OCI-LY3 (cell line): ENCODE data around the gene EPHB1.

Experiments used
- H2AFZ ChIP-seq: fragments of 200-600, 300-600 bp; shearing (Covaris generic); 2 replicates; pipeline ENCODE4 v1.6.0; 2014; ENCODE audit warnings: antibody characterized with exemption, low read depth, low read length
- H3K27ac ChIP-seq: fragments of 200-600, 300-600 bp; sonication (generic); 2 replicates; pipeline ENCODE4 v1.5.1; 2014; ENCODE audit warnings: mild to moderate bottlenecking, low read length, moderate library complexity, mixed read lengths
- H3K27me3 ChIP-seq: fragments of 200-600, 300-600 bp; sonication (generic); 2 replicates; pipeline ENCODE4 v1.6.1; 2014; ENCODE audit warnings: low read depth, low read length, mixed read lengths
- H3K36me3 ChIP-seq: fragments of 200-600, 300-600 bp; sonication (generic); replicated peaks from 2 replicates; pipeline ENCODE3; 2014; ENCODE audit warnings: low read depth, low read length, mixed read lengths
- H3K4me1 ChIP-seq: fragments of 300-600, 200-600 bp; sonication (generic); 2 replicates; pipeline ENCODE4 v1.6.1; 2014; ENCODE audit warnings: low read length, mixed read lengths
- H3K4me2 ChIP-seq: fragments of 200-600, 300-600 bp; sonication (generic); 2 replicates; pipeline ENCODE4 v1.6.1; 2014; ENCODE audit warnings: low read length, mixed read lengths
- H3K4me3 ChIP-seq: fragments of 300-600, 200-600 bp; sonication (generic); 2 replicates; pipeline ENCODE4 v1.5.1; 2014; ENCODE audit warnings: antibody characterized with exemption, mild to moderate bottlenecking, low read length, moderate library complexity
- H3K79me2 ChIP-seq: fragments of 300-600, 200-600 bp; shearing (Covaris generic); 2 replicates; pipeline ENCODE4 v1.6.1; 2014; ENCODE audit warnings: mild to moderate bottlenecking, low read length, mixed read lengths
- H3K9ac ChIP-seq: fragments of 300-600, 200-600 bp; shearing (Covaris generic); 2 replicates; pipeline ENCODE4 v1.6.0; 2014; ENCODE audit warnings: mild to moderate bottlenecking, low read length, moderate library complexity
- H3K9me3 ChIP-seq: fragments of 200-600, 300-600 bp; shearing (Covaris generic); 2 replicates; pipeline ENCODE4 v1.6.1; 2014; ENCODE audit warnings: low read length, mixed read lengths; ENCODE audit not compliant: insufficient read depth
- H4K20me1 ChIP-seq: fragments of 200-600, 300-600 bp; sonication (generic); 2 replicates; pipeline ENCODE4 v1.6.1; 2016; ENCODE audit warnings: low read length, mixed read lengths; ENCODE audit not compliant: insufficient read depth
- EZH2phosphoT487 ChIP-seq: fragments of 200-600 bp; shearing (Covaris generic); IDR thresholded peaks from 2 replicates; pipeline ENCODE4 v1.6.1; 2018; ENCODE audit warnings: antibody characterized with exemption, mixed run types, low read depth
- TF ChIP-seq, protein P1 (sequence below): fragments of 200-600, 300-600 bp; sonication (generic); IDR thresholded peaks from 2 replicates; pipeline ENCODE4 v1.5.1; 2014; ENCODE audit warnings: antibody characterized with exemption, low read length, low read depth

Gene EPHB1

DNA sequence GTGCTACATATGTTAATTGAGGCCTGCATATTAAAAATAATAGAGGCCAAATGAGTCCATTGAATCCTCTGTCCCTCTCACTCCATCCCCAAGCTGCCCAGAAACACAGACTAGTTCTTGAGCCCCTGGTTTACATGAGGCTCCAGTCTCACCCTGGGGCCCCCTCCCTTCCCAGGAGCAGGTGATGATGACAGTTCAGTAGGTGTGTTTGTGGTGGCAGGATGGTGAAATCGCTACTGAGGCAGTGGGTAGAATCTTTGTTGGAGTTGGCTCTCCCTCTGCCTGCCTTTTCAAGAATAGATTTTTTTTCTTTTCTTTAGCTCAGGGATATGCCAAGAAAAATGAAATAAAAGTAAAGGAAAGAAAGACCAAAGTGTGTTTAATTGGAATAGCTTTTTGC, 288.7 kb downstream of the EPHB1 start:
- no peaks in the 10 kb centered on the region for H3K27me3 ChIP-seq
- no peak overlapping the region for H3K4me2 ChIP-seq
- no peaks in the 10 kb centered on the region for H3K9me3 ChIP-seq
- H3K4me3 ChIP-seq = no peak overlapping the region
- TF ChIP-seq, protein P1, sequence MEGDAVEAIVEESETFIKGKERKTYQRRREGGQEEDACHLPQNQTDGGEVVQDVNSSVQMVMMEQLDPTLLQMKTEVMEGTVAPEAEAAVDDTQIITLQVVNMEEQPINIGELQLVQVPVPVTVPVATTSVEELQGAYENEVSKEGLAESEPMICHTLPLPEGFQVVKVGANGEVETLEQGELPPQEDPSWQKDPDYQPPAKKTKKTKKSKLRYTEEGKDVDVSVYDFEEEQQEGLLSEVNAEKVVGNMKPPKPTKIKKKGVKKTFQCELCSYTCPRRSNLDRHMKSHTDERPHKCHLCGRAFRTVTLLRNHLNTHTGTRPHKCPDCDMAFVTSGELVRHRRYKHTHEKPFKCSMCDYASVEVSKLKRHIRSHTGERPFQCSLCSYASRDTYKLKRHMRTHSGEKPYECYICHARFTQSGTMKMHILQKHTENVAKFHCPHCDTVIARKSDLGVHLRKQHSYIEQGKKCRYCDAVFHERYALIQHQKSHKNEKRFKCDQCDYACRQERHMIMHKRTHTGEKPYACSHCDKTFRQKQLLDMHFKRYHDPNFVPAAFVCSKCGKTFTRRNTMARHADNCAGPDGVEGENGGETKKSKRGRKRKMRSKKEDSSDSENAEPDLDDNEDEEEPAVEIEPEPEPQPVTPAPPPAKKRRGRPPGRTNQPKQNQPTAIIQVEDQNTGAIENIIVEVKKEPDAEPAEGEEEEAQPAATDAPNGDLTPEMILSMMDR = no peak
- no peak for TF ChIP-seq EZH2phosphoT487
- H3K4me1 ChIP-seq = no peaks in the 10 kb centered on the region; the same call in 1 of the 2 replicates
- no peak overlapping the region for H3K27ac ChIP-seq
- H4K20me1 ChIP-seq = peaks cover 100% of the 10 kb centered on the region
- H3K9ac ChIP-seq = no peak overlapping the region
- no peak overlapping the region for H2AFZ ChIP-seq
- H3K36me3 ChIP-seq = peaks cover 14% of the 10 kb centered on the region
- H3K79me2 ChIP-seq = peaks cover 96% of the 10 kb centered on the region

DNA sequence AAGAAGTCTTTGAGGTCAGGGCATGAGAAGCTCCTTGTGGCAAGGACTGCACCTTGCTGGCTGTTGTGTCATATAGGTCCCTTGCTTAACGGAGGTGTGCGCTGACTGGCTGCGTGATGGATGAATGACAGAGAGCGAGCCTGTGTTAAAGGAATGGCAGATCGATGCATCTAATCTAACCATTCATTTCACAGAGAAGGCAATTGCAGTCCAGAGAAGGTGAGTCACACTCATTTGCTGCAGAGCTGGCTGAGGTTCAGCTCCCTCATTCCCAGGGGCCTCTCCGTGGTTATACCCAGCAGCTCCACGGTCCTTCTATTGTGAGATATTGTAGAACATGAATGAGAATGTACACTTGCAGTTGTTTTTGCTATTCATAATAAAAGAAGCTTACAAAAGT, 289.3 kb downstream of the EPHB1 start:
- H3K4me3 ChIP-seq = no peak overlapping the region
- no peak overlapping the region for H3K27ac ChIP-seq
- no peak overlapping the region for H3K4me2 ChIP-seq
- H3K79me2 ChIP-seq = peaks cover 95% of the 10 kb centered on the region
- no peak overlapping the region for H2AFZ ChIP-seq
- peaks cover 100% of the 10 kb centered on the region for H4K20me1 ChIP-seq
- H3K36me3 ChIP-seq = peaks cover 11% of the 10 kb centered on the region
- no peaks in the 10 kb centered on the region for H3K27me3 ChIP-seq
- H3K9me3 ChIP-seq = no peaks in the 10 kb centered on the region
- peaks cover 6% of the 10 kb centered on the region for H3K4me1 ChIP-seq
- TF ChIP-seq, protein P1 = no peak
- no peak for TF ChIP-seq EZH2phosphoT487
- H3K9ac ChIP-seq = no peak overlapping the region

GRCh38 chr3:135084976-135085375, 289.9 kb downstream of the EPHB1 start:
- no peak overlapping the region for H3K9ac ChIP-seq
- peaks cover 15% of the 10 kb centered on the region for H3K36me3 ChIP-seq
- no peak overlapping the region for H3K4me2 ChIP-seq
- H3K4me3 ChIP-seq = no peak overlapping the region
- peaks cover 12% of the 10 kb centered on the region for H3K4me1 ChIP-seq
- no peak for TF ChIP-seq EZH2phosphoT487
- TF ChIP-seq, protein P1 = no peak
- no peak overlapping the region for H2AFZ ChIP-seq
- H3K27me3 ChIP-seq = no peaks in the 10 kb centered on the region
- H3K9me3 ChIP-seq = no peaks in the 10 kb centered on the region
- H4K20me1 ChIP-seq = peaks cover 100% of the 10 kb centered on the region
- peaks cover 95% of the 10 kb centered on the region for H3K79me2 ChIP-seq
- no peak overlapping the region for H3K27ac ChIP-seq

DNA sequence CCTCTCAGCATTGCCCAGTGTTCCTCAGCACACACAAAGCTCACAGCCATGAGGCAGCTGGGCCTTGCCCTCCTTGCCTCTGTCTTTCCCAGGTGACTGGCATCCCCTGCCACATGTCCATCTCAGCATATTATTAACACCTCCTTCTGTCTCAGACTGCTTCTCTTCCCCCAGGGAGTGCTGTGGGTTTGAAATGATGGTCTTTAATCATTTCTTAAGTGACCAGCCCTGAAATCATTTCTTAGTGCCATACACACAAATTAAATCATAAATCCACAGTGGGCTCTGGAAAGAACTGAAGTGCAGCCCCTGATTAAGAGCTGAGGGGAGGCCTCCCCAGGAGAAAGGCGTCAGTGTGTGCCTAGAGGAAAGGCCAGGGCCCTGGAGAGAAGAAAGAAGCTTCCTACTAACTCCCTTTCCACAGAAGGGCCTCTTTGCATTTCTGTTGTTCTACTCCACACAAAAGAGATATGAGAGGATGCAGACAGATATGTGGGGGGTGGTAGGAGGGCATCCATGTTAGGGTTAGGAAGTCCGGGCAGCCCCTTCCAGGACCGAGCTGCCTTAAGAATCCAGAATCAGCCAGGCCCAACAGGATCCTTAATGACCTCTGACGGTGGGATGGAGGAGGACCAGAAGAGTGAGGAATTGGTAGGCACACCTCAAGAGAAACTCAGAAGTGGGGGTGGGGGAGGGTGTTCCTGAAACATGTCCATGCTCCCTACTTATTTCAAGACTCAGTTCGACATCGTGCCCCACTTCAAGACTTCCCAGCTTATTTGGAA, 290.8 kb downstream of the EPHB1 start:
- no peak overlapping the region for H3K9ac ChIP-seq
- H3K27me3 ChIP-seq = no peaks in the 10 kb centered on the region
- TF ChIP-seq, protein P1 = no peak
- TF ChIP-seq EZH2phosphoT487 = no peak
- H3K79me2 ChIP-seq = peaks cover 95% of the 10 kb centered on the region
- no peak overlapping the region for H2AFZ ChIP-seq
- H3K4me2 ChIP-seq = no peak overlapping the region
- peaks cover 100% of the 10 kb centered on the region for H4K20me1 ChIP-seq
- no peak overlapping the region for H3K27ac ChIP-seq
- H3K36me3 ChIP-seq = peaks cover 19% of the 10 kb centered on the region
- peaks cover 21% of the 10 kb centered on the region for H3K4me1 ChIP-seq
- no peak overlapping the region for H3K4me3 ChIP-seq
- H3K9me3 ChIP-seq = no peaks in the 10 kb centered on the region
